ENCODE measurements around the gene TRPV3. TPM values are rescaled to one million over a fixed set of nuclear protein-coding genes. Genes with fewer than 3 reads are reported as not detected.

The TRPV3 gene
- total and polyA plus RNA-seq, 9 of the 15 experiments (the other 6 are each of a cell fraction or from before 2014, with no cell fraction given) = 0.03 to 0.42 (median 0.11) TPM; not detected in 1

DNA sequence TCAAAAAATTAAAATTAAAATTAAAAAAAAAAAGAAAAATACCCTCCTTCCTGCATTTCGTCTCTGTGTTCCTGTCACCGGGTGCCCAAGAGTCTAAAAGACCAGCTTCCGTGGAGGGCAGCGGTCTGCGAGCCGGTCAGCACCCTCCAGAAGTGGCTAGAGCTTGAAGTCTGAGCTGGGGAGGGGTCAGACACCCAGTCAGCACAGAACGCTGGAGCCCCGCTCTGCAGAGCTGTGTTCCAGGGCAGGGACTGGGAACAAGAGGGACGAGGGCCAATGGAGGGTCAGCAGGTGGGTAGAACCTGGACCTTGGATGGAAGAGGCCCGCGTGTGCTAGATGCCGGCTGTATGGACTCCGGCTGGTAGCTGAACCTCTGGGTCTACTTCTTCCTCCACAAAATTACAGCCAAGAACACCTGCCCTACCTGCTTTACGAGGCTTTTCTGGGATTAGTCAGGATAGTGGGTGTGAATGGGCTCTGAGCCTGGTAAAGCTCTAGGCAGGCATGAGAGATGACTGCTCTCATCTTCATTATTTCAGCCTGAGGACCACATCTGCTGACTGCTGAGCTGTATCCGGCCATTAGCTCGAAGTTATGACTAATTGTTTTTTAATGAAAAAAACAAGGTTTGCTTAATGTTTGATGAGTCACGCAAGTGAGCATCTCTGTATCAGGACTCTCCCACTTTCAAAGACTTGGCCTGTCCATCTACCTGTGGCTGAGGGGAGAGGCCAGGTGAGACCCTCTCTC, 45.7 kb upstream of the TRPV3 start (continued):
- TF ChIP-seq, protein P1, sequence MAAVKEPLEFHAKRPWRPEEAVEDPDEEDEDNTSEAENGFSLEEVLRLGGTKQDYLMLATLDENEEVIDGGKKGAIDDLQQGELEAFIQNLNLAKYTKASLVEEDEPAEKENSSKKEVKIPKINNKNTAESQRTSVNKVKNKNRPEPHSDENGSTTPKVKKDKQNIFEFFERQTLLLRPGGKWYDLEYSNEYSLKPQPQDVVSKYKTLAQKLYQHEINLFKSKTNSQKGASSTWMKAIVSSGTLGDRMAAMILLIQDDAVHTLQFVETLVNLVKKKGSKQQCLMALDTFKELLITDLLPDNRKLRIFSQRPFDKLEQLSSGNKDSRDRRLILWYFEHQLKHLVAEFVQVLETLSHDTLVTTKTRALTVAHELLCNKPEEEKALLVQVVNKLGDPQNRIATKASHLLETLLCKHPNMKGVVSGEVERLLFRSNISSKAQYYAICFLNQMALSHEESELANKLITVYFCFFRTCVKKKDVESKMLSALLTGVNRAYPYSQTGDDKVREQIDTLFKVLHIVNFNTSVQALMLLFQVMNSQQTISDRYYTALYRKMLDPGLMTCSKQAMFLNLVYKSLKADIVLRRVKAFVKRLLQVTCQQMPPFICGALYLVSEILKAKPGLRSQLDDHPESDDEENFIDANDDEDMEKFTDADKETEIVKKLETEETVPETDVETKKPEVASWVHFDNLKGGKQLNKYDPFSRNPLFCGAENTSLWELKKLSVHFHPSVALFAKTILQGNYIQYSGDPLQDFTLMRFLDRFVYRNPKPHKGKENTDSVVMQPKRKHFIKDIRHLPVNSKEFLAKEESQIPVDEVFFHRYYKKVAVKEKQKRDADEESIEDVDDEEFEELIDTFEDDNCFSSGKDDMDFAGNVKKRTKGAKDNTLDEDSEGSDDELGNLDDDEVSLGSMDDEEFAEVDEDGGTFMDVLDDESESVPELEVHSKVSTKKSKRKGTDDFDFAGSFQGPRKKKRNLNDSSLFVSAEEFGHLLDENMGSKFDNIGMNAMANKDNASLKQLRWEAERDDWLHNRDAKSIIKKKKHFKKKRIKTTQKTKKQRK (IDR thresholded peaks at IDR 0.05; ENCODE audit: borderline replicate concordance, low read depth, low read length) = no peak
- TF ChIP-seq CBX1 (IDR thresholded peaks at IDR 0.05; ENCODE audit: low read depth) (no peak), CREM (IDR thresholded peaks at IDR 0.05; ENCODE audit: low read depth) (no peak), MYNN (IDR thresholded peaks at IDR 0.05) (no peak), MYNN (CRISPR knock-in tag; IDR thresholded peaks at IDR 0.05) (no peak), PRPF4 (IDR thresholded peaks at IDR 0.05; ENCODE audit: insufficient read depth, low read depth, low read length, poor library complexity, severe bottlenecking) (no peak), CEBPG (CRISPR knock-in tag; IDR thresholded peaks at IDR 0.05) (no peak), CEBPG (tag; conservative IDR thresholded peaks at IDR 0.05 in 1 of 2, IDR thresholded peaks at IDR 0.05 in 1 of 2) (no peak), PHTF2 (CRISPR knock-in tag; IDR thresholded peaks at IDR 0.05) (no peak), LCOR (CRISPR knock-in tag; IDR thresholded peaks at IDR 0.05) (no peak)
